ENCODE data around the gene KRT6B.
"Not testable (repeated sequence)": the region's sequence is repeated elsewhere in the genome, so short reads cannot be mapped to it uniquely, and the experiment has no call there.

The KRT6B gene

DNA sequence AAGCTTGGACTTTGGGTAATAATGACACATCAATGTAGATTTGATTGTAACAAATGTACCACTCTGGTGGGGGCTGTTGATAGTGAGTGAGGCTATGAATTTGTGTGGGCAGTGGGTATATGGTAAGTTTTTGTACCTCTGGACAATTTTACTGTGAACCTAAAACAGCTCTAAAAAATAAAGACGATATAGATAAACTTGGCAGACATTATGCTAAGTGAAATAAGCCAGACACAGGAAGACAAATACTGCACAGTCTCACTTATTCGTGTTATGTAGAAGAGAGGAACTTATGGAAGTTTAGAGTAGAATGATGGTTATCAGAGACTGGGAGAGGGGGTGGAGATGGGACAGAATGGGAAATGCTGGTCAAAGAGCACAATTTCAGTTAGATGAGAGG, 13.0 kb upstream of the KRT6B start:
- no peak for DNase-seq

- no peak for DNase-seq
These were observed 9.7 kb upstream of the KRT6B start for GRCh38 chr12:52461693-52462092.

- DNase-seq = no peak
These were observed 6.9 kb upstream of the KRT6B start for GRCh38 chr12:52458861-52459260.

GRCh38 chr12:52455821-52456220, 3.9 kb upstream of the KRT6B start:
- no peak for DNase-seq

- DNase-seq = peak; percentile 88
These were observed 2.7 kb upstream of the KRT6B start for GRCh38 chr12:52454411-52455201.

GRCh38 chr12:52448228-52448627, 3.7 kb downstream of the KRT6B start:
- DNase-seq = no peak

DNA sequence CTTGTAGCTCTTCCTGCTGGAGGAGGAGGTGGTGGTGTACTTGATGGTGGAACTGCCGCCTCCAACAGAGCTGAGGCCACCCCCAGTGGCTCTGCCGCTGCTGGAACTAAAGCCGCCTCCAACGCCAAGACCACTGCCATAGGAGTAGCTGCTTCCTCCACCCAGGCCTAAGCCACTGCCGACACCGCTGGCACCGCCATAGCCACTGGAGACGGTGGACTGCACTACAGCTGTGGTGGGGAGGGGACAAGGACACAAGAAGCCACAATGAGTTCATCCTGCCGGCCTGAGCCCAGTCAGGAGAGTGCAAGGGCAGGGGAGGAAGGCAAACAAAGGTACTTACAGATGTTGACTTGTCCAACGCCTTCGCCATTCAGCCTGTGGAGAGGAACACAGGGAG, 4.8 kb downstream of the KRT6B start:
- DNase-seq = not testable (repeated sequence)

DNA sequence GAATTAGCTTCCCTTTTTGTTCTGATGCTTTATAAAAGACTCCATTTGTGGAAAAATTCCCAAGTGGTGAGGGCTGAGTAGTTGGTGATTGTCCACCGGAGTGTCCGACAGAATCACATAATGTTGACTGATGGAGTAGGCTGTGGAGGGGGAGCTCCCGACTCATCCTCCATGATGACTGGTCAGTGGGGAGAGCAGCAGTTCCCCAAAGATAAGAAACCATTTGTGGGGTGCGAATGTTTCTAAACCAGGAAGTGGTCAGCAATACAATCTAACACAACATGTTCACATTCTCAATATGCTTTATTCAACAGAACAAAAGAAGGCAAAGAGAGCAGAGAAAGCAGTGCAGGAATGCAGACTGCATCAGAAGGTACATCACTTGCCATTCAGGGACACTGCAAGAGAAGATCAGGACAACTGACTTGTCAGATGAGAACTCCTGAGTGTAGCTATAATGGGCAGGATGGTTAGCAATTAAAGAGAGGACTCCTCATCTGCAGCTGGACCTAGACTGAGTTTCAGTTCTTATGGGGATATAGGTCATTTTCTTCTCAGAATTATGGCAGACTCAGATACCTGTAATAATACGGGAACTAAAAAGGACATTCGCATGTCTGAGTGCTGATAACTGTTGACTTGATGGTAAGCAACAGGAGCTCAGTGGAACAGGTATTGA, 5.4 kb downstream of the KRT6B start:
- DNase-seq = no peak

- no peak for DNase-seq
These were observed 6.1 kb downstream of the KRT6B start for GRCh38 chr12:52445876-52446275.

DNA sequence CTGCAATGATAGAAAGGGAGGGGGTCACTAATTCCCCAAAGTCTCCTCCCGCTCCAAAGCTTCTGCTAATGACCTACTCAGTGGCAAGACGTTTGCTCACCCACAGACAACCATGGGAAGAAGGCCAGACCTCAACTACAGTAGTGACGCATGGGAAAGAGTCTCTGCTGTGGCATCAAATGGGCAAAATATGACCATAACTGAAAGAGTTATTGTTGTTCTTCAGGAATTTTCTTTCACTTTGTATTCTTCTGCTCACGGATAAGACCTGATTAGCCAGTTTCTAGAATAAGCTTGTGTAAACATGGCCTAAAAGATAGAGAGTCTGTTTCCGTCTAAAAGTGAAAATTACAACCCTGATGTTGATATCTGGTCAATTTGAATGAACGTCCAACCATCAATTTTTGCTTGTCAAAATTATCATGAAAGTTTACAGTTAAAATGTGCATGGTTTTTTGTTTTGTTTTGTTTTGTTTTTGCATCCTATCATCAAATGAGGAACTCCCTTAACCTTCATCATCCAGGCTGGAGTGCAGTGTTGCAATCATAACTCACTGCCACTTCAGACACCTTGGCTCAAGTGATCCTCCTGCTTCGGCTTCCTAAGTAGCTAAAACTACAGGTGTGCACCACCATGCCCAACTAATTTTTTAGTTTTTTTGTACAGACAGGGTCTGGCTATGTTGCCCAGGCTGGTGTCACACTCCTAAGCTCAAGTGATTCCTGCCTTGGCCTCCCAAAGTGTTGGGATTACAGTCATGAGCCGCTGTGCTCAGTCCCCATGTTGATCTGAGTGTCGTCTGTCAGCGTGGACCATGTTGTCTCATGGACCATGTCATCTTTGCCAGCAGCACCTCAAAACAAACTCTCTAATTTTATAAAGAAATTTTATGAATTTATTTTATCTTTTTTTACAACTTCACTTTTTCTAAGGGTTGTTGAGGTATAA, 7.0 kb downstream of the KRT6B start:
- no peak for DNase-seq

DNA sequence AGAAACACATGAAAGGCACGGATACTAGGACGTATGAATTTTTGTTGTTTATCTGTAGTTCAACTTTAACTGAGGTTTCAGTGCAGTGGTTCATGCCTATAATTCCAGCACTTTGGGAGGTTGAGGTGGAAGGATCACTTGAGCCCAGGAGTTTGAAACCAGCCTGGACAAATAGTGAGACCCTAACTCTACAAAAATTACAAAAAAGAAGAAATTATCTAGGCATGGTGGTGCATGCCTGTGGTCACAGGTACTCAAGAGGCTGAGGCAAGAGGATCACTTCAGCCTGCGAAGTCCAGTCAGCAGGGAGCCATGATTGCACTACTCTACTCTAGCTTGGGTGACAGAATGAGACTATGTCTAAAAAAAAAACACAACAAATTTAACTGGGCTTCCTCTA, 8.0 kb downstream of the KRT6B start:
- DNase-seq = no peak

DNA sequence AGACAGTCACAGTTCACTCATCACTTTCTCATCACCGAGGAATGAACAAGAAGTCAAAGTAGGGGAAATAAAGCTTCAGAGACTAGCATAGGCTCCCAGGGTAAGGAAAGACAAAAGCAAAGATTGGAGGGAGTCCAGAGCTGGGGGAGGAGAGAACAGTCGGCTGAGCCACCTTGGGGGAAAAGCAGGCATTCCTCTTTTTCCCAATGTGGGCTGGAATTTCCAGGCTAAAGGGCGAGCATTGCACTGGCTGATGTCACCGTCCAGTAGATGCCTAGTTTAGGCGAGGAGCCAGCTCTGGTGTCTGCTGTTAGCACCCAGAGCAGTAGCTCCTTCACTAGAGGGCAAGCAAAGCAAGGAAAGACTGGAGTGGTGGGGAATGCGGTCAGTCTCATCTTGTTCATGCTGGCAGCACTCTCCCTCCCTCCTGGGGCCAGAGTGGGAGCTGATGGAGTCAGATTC, 9.3 kb downstream of the KRT6B start:
- DNase-seq = no peak

DNA sequence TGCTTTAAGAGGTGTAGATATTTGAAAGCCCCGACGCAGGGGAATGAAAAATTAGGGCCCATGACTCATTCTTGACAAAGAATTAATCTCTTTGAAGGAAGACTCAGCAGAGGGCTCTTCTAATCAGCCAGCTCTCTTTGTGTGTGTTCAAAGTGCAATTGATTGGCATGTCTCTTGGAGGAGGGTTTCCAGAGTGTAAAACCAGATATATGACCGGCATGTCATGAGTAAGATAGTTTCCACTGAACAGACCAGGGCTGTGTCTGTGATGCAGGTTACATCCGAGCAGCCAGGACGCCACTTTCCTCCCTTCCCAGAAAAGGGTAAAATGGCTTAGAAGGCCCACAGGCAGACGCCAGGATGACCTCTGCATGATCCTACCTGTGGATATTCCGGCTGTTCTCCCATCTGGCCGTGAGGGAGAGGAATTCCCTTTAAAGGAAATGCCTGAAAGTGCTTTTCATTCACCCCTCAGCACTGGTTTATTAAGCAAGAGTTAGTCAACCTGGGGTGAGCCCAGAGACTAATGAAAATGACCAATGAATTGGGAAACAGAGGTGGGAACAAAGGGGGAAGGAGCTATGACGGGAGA, 10.5 kb downstream of the KRT6B start:
- DNase-seq = peak; percentile 62

DNA sequence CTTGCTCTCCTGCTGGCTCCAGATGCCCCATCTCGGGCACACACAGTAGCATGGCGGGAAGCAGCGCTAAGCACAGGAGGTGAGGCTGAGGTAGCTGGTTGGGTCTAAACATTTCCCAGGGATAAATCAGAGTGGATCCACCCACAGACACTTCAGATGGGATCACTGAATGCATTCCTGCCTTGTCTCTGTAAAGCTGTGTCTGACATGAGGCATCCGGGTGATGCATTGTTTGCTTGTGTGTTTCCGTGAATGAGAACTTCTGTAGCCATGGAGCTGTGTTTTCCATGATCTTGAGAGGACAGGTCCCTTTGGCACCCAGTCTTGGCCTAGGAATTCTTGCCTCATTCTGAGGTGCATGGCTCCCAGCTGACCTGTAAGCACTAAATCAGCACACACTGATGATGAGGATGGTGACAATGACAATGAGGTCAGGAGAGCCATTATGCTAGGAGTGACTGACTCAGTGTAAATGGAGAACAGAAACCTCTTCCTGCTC, 11.1 kb downstream of the KRT6B start:
- peak; percentile 62 for DNase-seq

DNA sequence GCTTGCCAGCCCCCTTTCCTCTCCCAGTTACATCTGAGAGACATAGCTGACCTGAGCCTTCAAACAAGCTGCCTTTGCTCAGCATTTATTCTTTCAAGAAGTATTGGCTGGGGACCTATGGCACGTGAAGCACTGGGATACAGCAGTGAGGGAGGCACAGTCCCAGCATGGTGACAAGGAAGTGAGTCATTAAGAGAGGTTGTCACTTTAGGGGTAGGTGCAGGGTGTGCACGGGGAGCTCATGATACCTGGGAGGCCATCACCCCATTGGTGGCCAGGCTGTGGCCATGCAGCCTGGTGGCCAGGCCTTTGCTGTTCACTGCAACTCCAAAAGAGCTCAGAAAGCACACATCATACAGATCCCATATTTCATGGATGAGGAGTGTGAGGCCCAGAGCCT, 12.1 kb downstream of the KRT6B start:
- DNase-seq = no peak

GRCh38 chr12:52439420-52439819, 12.5 kb downstream of the KRT6B start:
- DNase-seq = no peak

DNA sequence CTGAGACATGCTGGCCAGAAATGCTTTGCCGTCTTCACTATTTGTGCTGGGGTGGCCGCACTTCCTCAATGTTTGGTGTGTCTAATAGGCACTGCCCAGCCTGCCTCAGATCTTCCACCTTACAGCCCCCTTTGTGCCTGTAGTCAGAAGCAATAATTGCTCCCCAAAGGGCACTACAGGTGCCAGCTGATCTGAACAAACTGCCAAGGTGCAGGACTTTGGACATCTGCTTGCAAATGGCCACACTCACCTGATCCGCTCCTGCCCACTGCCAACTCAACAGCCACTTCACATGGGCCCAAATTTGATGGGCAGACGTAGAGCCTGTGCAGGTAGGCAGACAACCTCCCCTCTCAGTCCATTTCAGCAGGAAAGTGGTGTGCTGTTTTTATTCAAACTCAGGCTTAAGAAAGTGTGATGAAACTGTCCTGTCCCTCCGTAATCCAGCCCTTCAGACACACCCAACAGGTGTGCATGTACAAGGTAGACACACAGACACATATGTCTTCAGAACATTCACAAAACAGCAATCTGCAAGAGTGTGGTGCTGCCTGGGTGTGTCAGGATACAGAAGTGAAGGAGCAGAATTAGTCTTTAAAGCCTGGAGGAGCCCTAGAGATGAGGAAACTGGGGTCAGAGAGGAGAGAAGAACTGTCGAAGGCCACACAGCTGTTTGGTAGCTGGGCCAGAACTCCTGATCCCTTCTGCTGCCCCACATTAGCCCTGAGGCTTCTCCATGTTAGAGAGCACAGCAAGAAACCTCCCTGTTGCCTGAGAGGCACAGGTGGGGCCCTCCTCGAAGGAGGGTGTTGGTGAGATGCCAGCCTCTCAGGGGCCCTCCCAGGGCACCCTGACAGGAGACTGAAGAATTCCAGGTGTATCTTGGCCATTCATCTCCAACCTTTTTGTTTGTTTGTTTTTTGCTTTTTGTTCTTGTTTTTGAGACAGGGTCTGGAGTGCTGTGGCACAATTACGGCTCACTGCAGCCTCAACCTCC, 13.3 kb downstream of the KRT6B start:
- no peak for DNase-seq

- no peak for DNase-seq
These were observed 14.4 kb downstream of the KRT6B start for GRCh38 chr12:52437508-52437907.

DNA sequence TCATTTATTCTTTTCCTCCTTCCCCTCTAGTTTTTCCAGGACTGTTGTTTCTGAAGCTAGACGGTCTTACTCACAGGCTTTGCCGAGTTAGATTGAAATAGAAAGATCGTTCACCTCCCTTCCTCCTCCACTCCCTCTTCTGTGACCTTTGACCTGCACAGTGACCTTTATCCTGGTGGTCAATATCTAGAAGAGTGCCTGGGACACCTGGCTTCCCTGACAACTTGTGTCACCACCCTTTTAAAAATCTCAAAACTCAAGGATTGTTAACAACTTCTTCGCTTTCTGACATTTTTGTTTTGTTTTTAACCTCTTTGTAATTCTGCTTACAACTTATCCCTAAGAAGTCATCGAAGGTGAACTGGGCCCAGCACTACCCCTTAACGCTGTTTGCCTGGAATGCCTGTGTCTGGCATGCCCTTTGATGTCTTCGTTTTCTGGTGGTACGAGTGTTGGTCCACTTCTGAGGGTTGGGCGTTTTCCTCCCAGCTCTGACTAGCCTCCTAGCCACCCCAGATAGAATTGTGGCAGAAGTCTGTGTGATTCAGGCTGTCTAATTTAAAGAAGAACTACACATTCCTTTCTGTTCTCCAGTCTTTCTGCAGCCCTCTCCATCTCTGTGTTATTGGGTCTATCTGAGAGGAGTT, 15.0 kb downstream of the KRT6B start:
- no peak for DNase-seq

GRCh38 chr12:52436000-52436827, 15.7 kb downstream of the KRT6B start:
- DNase-seq = no peak
